Keratinocyte (primary cell): ENCODE measurements around the gene KIAA1217. TPM values are rescaled to one million over a fixed set of nuclear protein-coding genes. Genes with fewer than 3 reads are reported as not detected.

Experiments
- DNase-seq: peaks from one replicate; pipeline ENCODE4 v3.0.0-alpha.2; 2011; ENCODE audit warnings: low read depth, missing footprints, low spot score
- FAIRE-seq: peaks from 2 replicates; lab custom pipeline; 2011; peaks lifted over from hg19 to GRCh38; lab: Jason Lieb, UNC
- H2AFZ ChIP-seq: 2 replicates; pipeline ENCODE4 v1.6.0; 2012; ENCODE audit warnings: low read length, control low read depth, inconsistent platforms; ENCODE audit not compliant: control insufficient read depth
- H3K27ac ChIP-seq: 2 replicates; pipeline ENCODE4 v1.5.1; 2011; ENCODE audit warnings: low read length; ENCODE audit not compliant: control insufficient read depth, insufficient read depth
- H3K27me3 ChIP-seq: 3 replicates; pipeline ENCODE4 v1.6.0; 2011; ENCODE audit warnings: low read length; ENCODE audit not compliant: control insufficient read depth, insufficient read depth; ENCODE audit errors: extremely low read depth
- H3K36me3 ChIP-seq, 2 experiments: 2 replicates in 1 of 2; 3 replicates in 1 of 2; pipeline ENCODE4 v1.5.1; 2011; ENCODE audit warnings: low read length in 2 of 2, mild to moderate bottlenecking in 1 of 2; ENCODE audit not compliant: control insufficient read depth in 2 of 2, insufficient read depth in 2 of 2; ENCODE audit errors: extremely low read depth in 1 of 2
- H3K4me1 ChIP-seq: 3 replicates; pipeline ENCODE4 v1.5.1; 2011; ENCODE audit warnings: low read length; ENCODE audit not compliant: control insufficient read depth, insufficient read depth; ENCODE audit errors: extremely low read depth
- H3K4me2 ChIP-seq: 3 replicates; pipeline ENCODE4 v1.6.0; 2011; ENCODE audit warnings: low read depth, low read length; ENCODE audit not compliant: control insufficient read depth, insufficient read depth; ENCODE audit errors: extremely low read depth
- H3K4me3 ChIP-seq, 3 experiments: fragments of 200-600 bp in 1 of 3; sonication (generic) in 1 of 3; 2 replicates in 2 of 3; 3 replicates in 1 of 3; pipeline ENCODE4 v1.5.1; 2011 to 2016; ENCODE audit warnings: low read length in 3 of 3, mild to moderate bottlenecking in 3 of 3, control low read depth in 2 of 3, inconsistent platforms in 1 of 3, low read depth in 1 of 3, mixed read lengths in 1 of 3, mixed run types in 1 of 3, moderate library complexity in 1 of 3; ENCODE audit not compliant: control insufficient read depth in 2 of 3, insufficient read depth in 2 of 3; ENCODE audit errors: extremely low read depth in 1 of 3
- H3K79me2 ChIP-seq: 2 replicates; pipeline ENCODE4 v1.6.0; 2012; ENCODE audit warnings: low read length; ENCODE audit not compliant: control insufficient read depth, insufficient read depth
- H3K9ac ChIP-seq: 3 replicates; pipeline ENCODE4 v1.6.0; 2011; ENCODE audit warnings: low read length; ENCODE audit not compliant: control insufficient read depth, insufficient read depth; ENCODE audit errors: extremely low read depth
- H3K9me1 ChIP-seq: 3 replicates; pipeline ENCODE4 v1.6.0; 2011; ENCODE audit warnings: low read length; ENCODE audit not compliant: control insufficient read depth, insufficient read depth; ENCODE audit errors: extremely low read depth
- H3K9me3 ChIP-seq: 2 replicates; pipeline ENCODE4 v1.5.1; 2012; ENCODE audit warnings: low read depth, low read length; ENCODE audit not compliant: control insufficient read depth
- H4K20me1 ChIP-seq: 3 replicates; pipeline ENCODE4 v1.6.0; 2011; ENCODE audit warnings: low read length; ENCODE audit not compliant: control insufficient read depth, insufficient read depth; ENCODE audit errors: extremely low read depth
- CTCF ChIP-seq, 3 experiments: IDR thresholded peaks in 1 of 3; conservative IDR thresholded peaks in 1 of 3; optimal IDR thresholded peaks in 1 of 3; 2 replicates in 2 of 3; 3 replicates in 1 of 3; pipeline versions ENCODE3 to v1.5.1; 2011; ENCODE audit warnings: low read length in 3 of 3, mild to moderate bottlenecking in 3 of 3, moderate library complexity in 2 of 3, control low read depth in 1 of 3, inconsistent platforms in 1 of 3; ENCODE audit not compliant: insufficient read depth in 2 of 3; ENCODE audit errors: extremely low read depth in 1 of 3
- EZH2 ChIP-seq: IDR thresholded peaks from one replicate; pipeline ENCODE4 v1.6.1; 2012; ENCODE audit warnings: inconsistent platforms, mild to moderate bottlenecking, low read length, moderate library complexity
- dilution Hi-C: fragments of 300-500 bp; cut with MboI; formaldehyde crosslinking; loops from one replicate; pipeline ENCODE4 v1.7.0; 2020; ENCODE audit warnings: low sequenced_read_pairs; ENCODE audit not compliant: extremely low pct_ligation_motif_present
- polyA plus RNA-seq, 5 experiments: library from polyadenylated mRNA; depleted of rRNA in 3 of 5; stranded (reverse) in 3 of 5; stranded (forward) in 1 of 5; unstranded in 1 of 5; fragments of >200 nt; gene quantifications; 1 replicate in 1 of 5; 2 replicates in 3 of 5; 3 replicates in 1 of 5; pipeline versions ENCODE4 v1.2.1 to v1.2.3, GENCODE V29; 2011 to 2012; ENCODE audit warnings: missing spikeins in 2 of 5, low read depth in 1 of 5, low replicate concordance in 1 of 5
- small RNA-seq, 3 experiments: library from RNA; depleted of rRNA; stranded (forward); fragments of <200 nt; gene quantifications; one replicate each; pipeline ENCODE3, GENCODE V24; 2012; ENCODE audit warnings: low read depth in 3 of 3, low replicate concordance in 1 of 3; ENCODE audit not compliant: insufficient read length in 3 of 3

The KIAA1217 gene
- polyA plus RNA-seq, 1 donor (not counting 4 experiments of a cell fraction or from before 2014, with no cell fraction given): 10.4 TPM

- Histone ChIP-seq H4K20me1 (no peaks in the 10 kb centered on the region), H3K36me3 (peaks cover 14 to 16% of the 10 kb centered on the region in 2 experiments), H3K4me3 (no peak overlapping the region), H3K4me2 (no peak overlapping the region), H3K9me3 (no peaks in the 10 kb centered on the region), H3K27me3 (no peaks in the 10 kb centered on the region), H3K4me1 (no peaks in the 10 kb centered on the region), H2AFZ (no peak overlapping the region), H3K9me1 (no peaks in the 10 kb centered on the region), H3K79me2 (no peaks in the 10 kb centered on the region), H3K27ac (no peak overlapping the region), H3K9ac (no peak overlapping the region)
- dilution Hi-C loops: no loop called here
- TF ChIP-seq EZH2 (no peak), CTCF (optimal IDR thresholded peaks at IDR 0.05 in 1 of 3, IDR thresholded peaks at IDR 0.05 in 1 of 3, conservative IDR thresholded peaks at IDR 0.05 in 1 of 3; ENCODE audit: extremely low read depth in 1 of 3, insufficient read depth in 2 of 3, low read length in 3 of 3) (no peak)
- no peak for DNase-seq
- FAIRE-seq: no peak
Observed at GRCh38 chr10:24596217-24596930, 387.4 kb downstream of the KIAA1217 start.

GRCh38 chr10:24597426-24597825, 388.5 kb downstream of the KIAA1217 start:
- no peak overlapping the region for H3K4me3 ChIP-seq
- H4K20me1 ChIP-seq: no peaks in the 10 kb centered on the region
- TF ChIP-seq EZH2: no peak
- H2AFZ ChIP-seq: no peak overlapping the region
- dilution Hi-C loops: no loop called here
- FAIRE-seq (no peak), DNase-seq (no peak)
- no peaks in the 10 kb centered on the region for H3K9me3 ChIP-seq
- H3K79me2 ChIP-seq: no peaks in the 10 kb centered on the region
- no peaks in the 10 kb centered on the region for H3K27me3 ChIP-seq
- no peak overlapping the region for H3K27ac ChIP-seq
- H3K36me3 ChIP-seq: peaks cover 9 to 20% of the 10 kb centered on the region in 2 experiments
- no peak overlapping the region for H3K9ac ChIP-seq
- no peaks in the 10 kb centered on the region for H3K9me1 ChIP-seq
- no peak overlapping the region for H3K4me2 ChIP-seq
- no peaks in the 10 kb centered on the region for H3K4me1 ChIP-seq

Small RNA genes within 50 kb of the gene (small RNA-seq; reads per million reads assigned to genes)
- gene AC063961.1 (0 reads per million in 3 experiments), gene MIR603 (0 reads per million in 3 experiments)
